T47D (cell line): ENCODE measurements around the gene PHETA1.
"Not testable (repeated sequence)": the region's sequence is repeated elsewhere in the genome, so short reads cannot be mapped to it uniquely, and the experiment has no call there.

ENCODE experiments used
- DNase-seq, 2 experiments: peaks; one replicate each; pipeline versions ENCODE4 v3.0.0 to v3.0.0-alpha.2; 2011 to 2012; ENCODE audit warnings: low read depth in 1 of 2, low spot score in 1 of 2
- JUND ChIP-seq: IDR thresholded peaks from 2 replicates; pipeline ENCODE4 v1.6.1; 2012; ENCODE audit warnings: low read depth
- in situ Hi-C: cut with HindIII; loops from 2 replicates; pipeline ENCODE4 v1.10.0; 2016; ENCODE audit warnings: low sequenced_read_pairs, low pct_unique_long_range_greater_than_20kb

The PHETA1 gene

GRCh38 chr12:111409780-111410430, 41.0 kb upstream of the PHETA1 start:
- DNase-seq: no peak
- TF ChIP-seq JUND: no peak
- in situ Hi-C loops: no loop called here

- no peak for TF ChIP-seq JUND
- in situ Hi-C loops: no loop called here
- DNase-seq: no peak
These were observed 40.5 kb upstream of the PHETA1 start for GRCh38 chr12:111409403-111409779.

GRCh38 chr12:111408686-111409402, 39.9 kb upstream of the PHETA1 start:
- DNase-seq: no peak
- in situ Hi-C loops: no loop called here
- TF ChIP-seq JUND: no peak

GRCh38 chr12:111408116-111408440, 39.2 kb upstream of the PHETA1 start:
- in situ Hi-C loops: no loop called here
- DNase-seq: no peak

GRCh38 chr12:111407377-111408115, 38.7 kb upstream of the PHETA1 start:
- no peak for DNase-seq
- in situ Hi-C loops: no loop called here
- TF ChIP-seq JUND: no peak

More at GRCh38 chr12:111408116-111408440, 39.2 kb upstream of the PHETA1 start:
- TF ChIP-seq JUND: no peak

- no peak for DNase-seq
- no peak for TF ChIP-seq JUND
- in situ Hi-C loops: no loop called here
These were observed 37.8 kb upstream of the PHETA1 start for GRCh38 chr12:111406474-111407376.

GRCh38 chr12:111405859-111406473, 37.1 kb upstream of the PHETA1 start, which contains the start of gene SH2B3:
SH2B3 (plus strand) TSS chr12:111405923; CDS start chr12:111418146, 12,223 bp downstream.
- TF ChIP-seq JUND: no peak
- no peak for DNase-seq
- in situ Hi-C loops: no loop called here

- in situ Hi-C loops: no loop called here
- TF ChIP-seq JUND: no peak
- DNase-seq: peak; percentile 93 to 99
These were observed 36.4 kb upstream of the PHETA1 start for GRCh38 chr12:111405149-111405858.

GRCh38 chr12:111404362-111405148, 35.7 kb upstream of the PHETA1 start:
- in situ Hi-C loops: no loop called here
- no peak for DNase-seq
- no peak for TF ChIP-seq JUND

- DNase-seq, in situ Hi-C loops: not testable (repeated sequence)
These were observed 33.6 kb upstream of the PHETA1 start for GRCh38 chr12:111402490-111402824.

- in situ Hi-C loops: no loop called here
- no peak for TF ChIP-seq JUND
- DNase-seq: no peak
These were observed 32.3 kb upstream of the PHETA1 start for GRCh38 chr12:111401167-111401605.

GRCh38 chr12:111399741-111400404, 31.0 kb upstream of the PHETA1 start:
- in situ Hi-C loops: not testable (repeated sequence)

More at GRCh38 chr12:111399741-111400404, 31.0 kb upstream of the PHETA1 start:
- not testable (repeated sequence) for DNase-seq
